ENCODE data around the gene EXO1. TPM values are rescaled to one million over a fixed set of nuclear protein-coding genes. Genes with fewer than 3 reads are reported as not detected.
A peak's percentile ranks its signal among the peaks of the same experiment; 100 is the strongest.
"Not testable (repeated sequence)": the region's sequence is repeated elsewhere in the genome, so short reads cannot be mapped to it uniquely, and the experiment has no call there.

Gene EXO1
- total RNA-seq, result 0.83 TPM

GRCh38 chr1:241847796-241848685, at the start of gene EXO1:
EXO1 (plus strand) TSS chr1:241848204; CDS start chr1:241850426, 2,222 bp downstream.
- peak; percentile 85 for DNase-seq (ENCODE audit: low spot score)

GRCh38 chr1:241799416-241799815, 48.6 kb upstream of the EXO1 start:
- no peak for DNase-seq (ENCODE audit: low spot score)

- DNase-seq (ENCODE audit: low spot score), result no peak
These were observed 47.4 kb upstream of the EXO1 start for GRCh38 chr1:241800640-241801039.

GRCh38 chr1:241802863-241803262, 45.1 kb upstream of the EXO1 start:
- no peak for DNase-seq (ENCODE audit: low spot score)

GRCh38 chr1:241804706-241805105, 43.3 kb upstream of the EXO1 start:
- DNase-seq (ENCODE audit: low spot score), result not testable (repeated sequence)

- no peak for DNase-seq (ENCODE audit: low spot score)
These were observed 39.7 kb upstream of the EXO1 start for GRCh38 chr1:241808265-241808664.

GRCh38 chr1:241810769-241811405, 37.1 kb upstream of the EXO1 start:
- DNase-seq (ENCODE audit: low spot score), result no peak

GRCh38 chr1:241813768-241814320, 34.2 kb upstream of the EXO1 start:
- DNase-seq (ENCODE audit: low spot score), result no peak

- DNase-seq (ENCODE audit: low spot score), result no peak
These were observed 32.0 kb upstream of the EXO1 start for GRCh38 chr1:241816008-241816407.

GRCh38 chr1:241817331-241817792, 30.6 kb upstream of the EXO1 start:
- no peak for DNase-seq (ENCODE audit: low spot score)

- DNase-seq (ENCODE audit: low spot score), result no peak
These were observed 29.9 kb upstream of the EXO1 start for GRCh38 chr1:241817956-241818612.

- no peak for DNase-seq (ENCODE audit: low spot score)
These were observed 28.6 kb upstream of the EXO1 start for GRCh38 chr1:241819340-241819866.

- DNase-seq (ENCODE audit: low spot score), result no peak
These were observed 26.6 kb upstream of the EXO1 start for GRCh38 chr1:241821363-241821762.

GRCh38 chr1:241822846-241823245, 25.2 kb upstream of the EXO1 start:
- DNase-seq (ENCODE audit: low spot score), result no peak

- no peak for DNase-seq (ENCODE audit: low spot score)
These were observed 24.1 kb upstream of the EXO1 start for GRCh38 chr1:241823925-241824324.

- DNase-seq (ENCODE audit: low spot score), result no peak
These were observed 22.4 kb upstream of the EXO1 start for GRCh38 chr1:241825581-241825980.

GRCh38 chr1:241826613-241827012, 21.4 kb upstream of the EXO1 start:
- DNase-seq (ENCODE audit: low spot score), result not testable (repeated sequence)

GRCh38 chr1:241827264-241827663, 20.7 kb upstream of the EXO1 start:
- DNase-seq (ENCODE audit: low spot score), result no peak

GRCh38 chr1:241828463-241829021, 19.5 kb upstream of the EXO1 start:
- no peak for DNase-seq (ENCODE audit: low spot score)

- DNase-seq (ENCODE audit: low spot score), result no peak
These were observed 18.5 kb upstream of the EXO1 start for GRCh38 chr1:241829468-241829867.

- DNase-seq (ENCODE audit: low spot score), result no peak
These were observed 13.1 kb upstream of the EXO1 start for GRCh38 chr1:241834733-241835377.
